Type B pancreatic cell (in vitro differentiated cells): ENCODE data around the gene FUS. TPM values are rescaled to one million over a fixed set of nuclear protein-coding genes. Genes with fewer than 3 reads are reported as not detected.
A peak's percentile ranks its signal among the peaks of the same experiment; 100 is the strongest.
"Not testable (repeated sequence)": the region's sequence is repeated elsewhere in the genome, so short reads cannot be mapped to it uniquely, and the experiment has no call there.

Experiments used
- DNase-seq: peaks from one replicate; pipeline ENCODE4 v3.0.0; 2021; ENCODE audit warnings: mixed read lengths; ENCODE audit not compliant: unreplicated experiment; ENCODE audit errors: extremely low spot score
- H3K27ac Mint-ChIP-seq: 2 replicates; pipeline ENCODE4 v1.8.0; 2021; ENCODE audit warnings: mild to moderate bottlenecking, mixed read lengths
- H3K27me3 Mint-ChIP-seq: 2 replicates; pipeline ENCODE4 v1.8.0; 2021; ENCODE audit warnings: mixed read lengths
- H3K36me3 Mint-ChIP-seq: 2 replicates; pipeline ENCODE4 v1.8.0; 2021; ENCODE audit warnings: mixed read lengths
- H3K4me1 Mint-ChIP-seq: one replicate; pipeline ENCODE4 v1.8.0; 2021; ENCODE audit warnings: mixed read lengths; ENCODE audit not compliant: unreplicated experiment
- H3K4me3 Mint-ChIP-seq: 2 replicates; pipeline ENCODE4 v1.8.0; 2021; ENCODE audit warnings: mild to moderate bottlenecking, mixed read lengths
- H3K9me3 Mint-ChIP-seq: 2 replicates; pipeline ENCODE4 v1.8.0; 2021; ENCODE audit warnings: mixed read lengths
- CTCF ChIP-seq: fragments of 200-600 bp; sonication (generic); conservative IDR thresholded peaks from 2 replicates; pipeline ENCODE4 v1.5.0; 2021; ENCODE audit warnings: antibody characterized with exemption, mild to moderate bottlenecking
- total RNA-seq: library from RNA; stranded (reverse); gene quantifications from 2 replicates; pipeline ENCODE4 v1.2.1, GENCODE V29; 2021; ENCODE audit warnings: low replicate concordance

Gene FUS
- total RNA-seq, 1 donor from 2014 or later, result 654 TPM

GRCh38 chr16:31148896-31149295 lies 31.0 kb upstream of the FUS start:
- no peak for DNase-seq
- Mint-ChIP-seq H3K4me1 (no peaks in the 10 kb centered on the region), H3K27ac (no peak overlapping the region), H3K4me3 (no peak overlapping the region), H3K9me3 (no peaks in the 10 kb centered on the region), H3K36me3 (no peaks in the 10 kb centered on the region), H3K27me3 (peaks cover 37% of the 10 kb centered on the region)
- TF ChIP-seq CTCF, result no peak

GRCh38 chr16:31149332-31149731 lies 30.6 kb upstream of the FUS start:
- H3K9me3 Mint-ChIP-seq, result no peaks in the 10 kb centered on the region
- no peak overlapping the region for H3K4me3 Mint-ChIP-seq
- TF ChIP-seq CTCF, result no peak
- H3K27ac Mint-ChIP-seq, result no peak overlapping the region
- no peak for DNase-seq
- no peaks in the 10 kb centered on the region for H3K36me3 Mint-ChIP-seq
- H3K4me1 Mint-ChIP-seq, result no peaks in the 10 kb centered on the region
- H3K27me3 Mint-ChIP-seq, result peaks cover 37% of the 10 kb centered on the region

GRCh38 chr16:31149894-31150890 lies 29.7 kb upstream of the FUS start, which contains the start of gene PRSS36:
Gene PRSS36 (minus strand): TSS chr16:31150066. CDS start chr16:31150035, 31 bp downstream.
- Mint-ChIP-seq H3K27me3 (peaks cover 40% of the 10 kb centered on the region), H3K36me3 (no peaks in the 10 kb centered on the region), H3K9me3 (no peaks in the 10 kb centered on the region), H3K4me3 (no peak within 1 kb of the TSS), H3K4me1 (no peaks in the 10 kb centered on the region), H3K27ac (no peak within 1 kb of the TSS)
- no peak for TF ChIP-seq CTCF
- no peak for DNase-seq

GRCh38 chr16:31150976-31151375 lies 29.0 kb upstream of the FUS start:
- not testable (repeated sequence) for H3K4me3 Mint-ChIP-seq, H3K36me3 Mint-ChIP-seq, H3K4me1 Mint-ChIP-seq, H3K27ac Mint-ChIP-seq, DNase-seq, H3K9me3 Mint-ChIP-seq
- H3K27me3 Mint-ChIP-seq, result peaks cover 38% of the 10 kb centered on the region

- no peak for TF ChIP-seq CTCF
- Mint-ChIP-seq H3K4me1 (no peaks in the 10 kb centered on the region), H3K27me3 (peaks cover 17% of the 10 kb centered on the region), H3K36me3 (no peaks in the 10 kb centered on the region), H3K4me3 (no peak overlapping the region), H3K27ac (peak overlapping the region; percentile 36), H3K9me3 (no peaks in the 10 kb centered on the region)
- no peak for DNase-seq
Observed at GRCh38 chr16:31157136-31157535, 22.8 kb upstream of the FUS start.

- Mint-ChIP-seq H3K9me3 (no peaks in the 10 kb centered on the region), H3K4me3 (no peak overlapping the region), H3K36me3 (no peaks in the 10 kb centered on the region), H3K4me1 (peaks cover 5% of the 10 kb centered on the region), H3K27ac (no peak overlapping the region), H3K27me3 (no peaks in the 10 kb centered on the region)
- no peak for TF ChIP-seq CTCF
- no peak for DNase-seq
Observed at GRCh38 chr16:31167315-31167714, 12.6 kb upstream of the FUS start.
